GM12874 (cell line): ENCODE data around the gene SAA2.

Experiments
- TF ChIP-seq, protein P1 (sequence below): IDR thresholded peaks from 2 replicates; pipeline ENCODE4 v1.5.1; 2011; ENCODE audit warnings: low read depth, mild to moderate bottlenecking, control low read depth, low read length, moderate library complexity; ENCODE audit not compliant: insufficient read depth

The SAA2 gene

DNA sequence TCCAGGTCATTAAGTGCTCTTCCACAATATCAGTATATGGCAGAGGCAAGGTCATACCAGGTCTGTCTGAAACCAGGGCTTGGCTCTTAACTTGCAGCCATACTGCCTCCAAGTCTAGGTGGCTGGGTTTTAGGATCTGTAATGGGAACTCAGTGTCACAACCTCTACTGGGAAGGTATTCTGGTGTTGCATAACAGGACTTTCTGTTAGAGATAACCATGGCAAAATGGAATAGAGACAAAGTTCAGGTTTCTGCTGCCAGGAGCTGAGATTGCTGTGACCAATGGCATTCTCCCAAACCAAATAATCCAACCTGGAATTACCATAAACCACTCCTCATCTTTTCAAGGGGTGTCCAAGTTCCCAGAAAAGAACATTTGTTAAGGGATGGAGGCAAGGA, 10.8 kb upstream of the SAA2 start:
- TF ChIP-seq, protein P1, sequence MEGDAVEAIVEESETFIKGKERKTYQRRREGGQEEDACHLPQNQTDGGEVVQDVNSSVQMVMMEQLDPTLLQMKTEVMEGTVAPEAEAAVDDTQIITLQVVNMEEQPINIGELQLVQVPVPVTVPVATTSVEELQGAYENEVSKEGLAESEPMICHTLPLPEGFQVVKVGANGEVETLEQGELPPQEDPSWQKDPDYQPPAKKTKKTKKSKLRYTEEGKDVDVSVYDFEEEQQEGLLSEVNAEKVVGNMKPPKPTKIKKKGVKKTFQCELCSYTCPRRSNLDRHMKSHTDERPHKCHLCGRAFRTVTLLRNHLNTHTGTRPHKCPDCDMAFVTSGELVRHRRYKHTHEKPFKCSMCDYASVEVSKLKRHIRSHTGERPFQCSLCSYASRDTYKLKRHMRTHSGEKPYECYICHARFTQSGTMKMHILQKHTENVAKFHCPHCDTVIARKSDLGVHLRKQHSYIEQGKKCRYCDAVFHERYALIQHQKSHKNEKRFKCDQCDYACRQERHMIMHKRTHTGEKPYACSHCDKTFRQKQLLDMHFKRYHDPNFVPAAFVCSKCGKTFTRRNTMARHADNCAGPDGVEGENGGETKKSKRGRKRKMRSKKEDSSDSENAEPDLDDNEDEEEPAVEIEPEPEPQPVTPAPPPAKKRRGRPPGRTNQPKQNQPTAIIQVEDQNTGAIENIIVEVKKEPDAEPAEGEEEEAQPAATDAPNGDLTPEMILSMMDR: no peak

DNA sequence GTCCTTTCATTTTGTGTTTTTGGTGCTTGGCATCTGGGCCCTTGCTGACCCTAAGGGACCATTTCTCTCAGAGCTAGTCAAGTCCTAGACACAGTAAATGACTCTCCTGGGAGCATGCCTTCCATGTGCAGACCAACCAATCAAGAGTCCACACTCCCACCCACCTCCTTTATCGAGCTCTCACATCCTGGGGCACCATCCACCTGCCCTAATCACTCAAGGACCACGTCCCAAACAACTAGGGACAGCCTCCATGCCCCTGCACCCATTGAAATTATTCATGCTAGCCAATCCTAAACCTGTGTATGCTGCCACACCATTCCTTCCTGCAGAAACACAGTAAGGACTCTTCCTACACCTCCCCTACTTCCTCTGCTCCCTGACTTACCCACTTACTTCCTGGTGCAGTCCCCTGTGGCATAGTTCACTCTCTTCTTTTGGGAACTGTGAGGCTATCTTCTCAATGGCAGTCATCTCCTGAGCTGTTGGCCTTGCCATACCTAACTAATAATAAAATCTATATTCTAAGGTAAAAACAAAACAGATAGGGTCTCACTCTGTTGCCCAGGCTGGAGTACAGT, 6.4 kb upstream of the SAA2 start:
- TF ChIP-seq, protein P1: no peak

DNA sequence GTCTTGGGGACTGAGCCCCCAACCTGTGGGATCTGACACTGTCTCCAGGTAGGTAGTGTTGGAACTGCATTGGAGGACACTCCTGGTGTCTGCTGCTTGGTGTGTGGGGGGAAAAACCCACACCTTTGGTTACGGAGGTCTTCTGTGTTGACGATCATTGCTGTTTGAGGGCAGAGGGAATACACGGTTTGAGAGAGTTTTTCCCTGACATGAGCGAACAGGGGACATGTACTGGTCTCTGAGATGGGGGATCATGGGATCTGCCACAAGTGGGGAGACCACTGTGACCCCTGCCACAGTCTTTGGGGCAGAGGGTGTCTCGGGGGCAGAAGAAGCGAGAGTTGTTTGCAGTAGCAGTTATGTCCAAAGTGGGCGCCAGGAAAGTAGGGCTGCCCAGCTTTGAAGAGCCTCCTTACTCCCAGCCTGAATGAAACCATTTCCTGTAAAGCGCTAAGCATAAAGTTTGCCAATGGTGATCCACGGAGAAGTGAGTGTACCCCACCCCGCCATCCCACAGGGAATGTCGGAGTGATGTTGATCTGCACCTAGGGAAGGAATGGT, 5.4 kb upstream of the SAA2 start:
- TF ChIP-seq, protein P1: no peak

DNA sequence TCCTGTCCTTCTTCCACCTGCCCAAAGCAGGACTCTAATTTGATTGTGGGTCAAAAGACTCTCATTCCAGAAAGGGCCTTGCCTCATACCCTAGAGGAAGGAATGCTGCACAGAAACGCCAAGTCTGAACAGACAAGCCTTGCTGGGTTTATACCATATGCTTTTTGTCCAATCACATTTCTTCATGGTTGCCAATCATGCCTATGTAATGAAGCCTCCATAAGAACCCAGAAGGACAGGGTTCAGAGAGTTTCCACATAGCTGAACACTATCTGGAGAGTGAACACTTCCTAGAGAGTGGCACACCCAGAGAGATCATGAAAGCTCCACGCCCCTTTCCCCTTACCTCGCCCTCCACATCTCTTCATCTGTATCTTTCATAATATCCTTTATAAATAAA, 4.8 kb upstream of the SAA2 start:
- TF ChIP-seq, protein P1: no peak

DNA sequence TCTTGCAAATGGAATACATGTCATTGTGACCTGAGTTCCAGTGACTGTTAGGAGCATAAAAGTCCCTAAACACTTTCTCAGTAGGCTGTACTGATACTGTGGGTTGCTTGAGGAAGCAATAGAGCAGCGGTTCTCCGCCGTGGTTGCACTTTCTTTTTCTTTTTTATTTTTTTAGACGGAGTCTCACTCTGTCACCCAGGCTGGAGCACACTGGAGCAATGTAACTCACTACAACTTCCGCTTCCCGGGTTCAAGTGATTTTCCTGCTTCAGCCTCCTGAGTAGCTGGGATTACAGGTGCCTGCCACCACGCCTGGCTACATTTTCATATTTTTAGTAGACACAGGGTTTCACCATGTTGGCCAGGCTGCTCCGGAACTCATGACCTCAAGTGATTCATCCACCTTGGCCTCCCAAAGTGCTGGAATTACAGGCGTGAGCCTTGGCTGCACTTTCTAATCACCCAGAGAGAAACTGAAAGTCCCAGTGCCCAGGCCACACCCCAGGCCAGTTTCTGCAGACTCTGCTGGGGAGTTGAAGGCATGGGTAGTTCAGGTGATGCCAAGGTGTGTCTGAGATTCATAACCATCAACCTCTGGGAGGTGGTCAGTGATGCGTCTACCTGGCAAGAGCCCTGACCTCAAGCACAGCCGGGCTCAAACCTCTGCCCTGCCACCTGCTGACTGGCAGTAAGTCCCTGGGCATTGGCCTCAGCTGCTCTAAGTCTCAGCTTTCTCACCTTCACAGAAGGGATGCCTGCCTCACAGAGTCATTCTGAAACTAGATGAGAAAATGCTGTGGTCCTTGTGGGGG, 1.9 kb downstream of the SAA2 start:
- TF ChIP-seq, protein P1: 0 out of 2 replicates have a peak, but pooled peaks have one; percentile 2

DNA sequence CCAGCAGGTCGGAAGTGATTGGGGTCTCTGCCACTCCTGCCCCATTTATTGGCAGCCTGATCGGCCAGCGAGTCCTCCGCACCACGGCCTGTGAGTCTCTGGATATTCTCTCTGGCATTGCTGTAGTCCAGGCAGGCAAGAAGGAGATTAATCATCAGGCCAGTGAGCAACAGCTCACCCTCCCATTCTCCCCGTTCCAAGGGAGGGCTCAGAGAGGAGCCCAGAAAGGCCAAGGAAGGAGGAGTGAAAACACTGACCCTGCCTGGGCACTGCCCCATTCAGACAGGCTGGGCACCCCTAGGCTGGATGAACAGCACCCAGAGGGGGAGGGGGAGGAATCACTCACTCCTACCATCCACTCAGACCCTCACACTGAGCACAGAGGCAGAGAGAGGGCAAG, 3.1 kb downstream of the SAA2 start:
- TF ChIP-seq, protein P1: no peak

DNA sequence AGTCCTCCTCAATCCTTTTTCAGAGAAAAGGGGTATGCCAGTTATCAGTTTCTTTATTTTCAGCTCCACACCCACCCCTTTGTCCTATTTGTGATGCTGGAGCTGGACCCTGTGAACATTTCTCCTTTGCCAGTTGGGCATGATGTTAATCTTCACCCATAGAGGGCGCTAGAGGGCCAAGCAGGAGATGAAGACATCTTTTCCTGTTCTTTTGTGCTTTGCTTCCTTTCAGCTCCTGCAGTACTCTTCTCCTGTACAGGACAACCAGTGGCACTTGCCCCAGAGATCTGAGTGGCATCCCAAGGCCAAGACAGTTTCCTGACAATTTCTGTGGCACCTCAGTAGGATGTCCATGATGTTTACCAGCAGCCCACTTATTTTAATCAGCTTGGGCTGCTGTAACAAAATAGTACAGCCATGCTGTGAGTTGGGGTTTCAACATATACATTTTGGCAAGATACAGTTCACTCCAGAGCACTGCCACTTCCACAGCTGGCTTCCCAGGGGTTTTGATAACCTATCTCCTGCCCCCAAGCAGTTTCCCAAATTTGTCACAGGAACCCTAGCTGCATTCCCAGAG, 4.6 kb downstream of the SAA2 start:
- TF ChIP-seq, protein P1: peak; percentile 80
